ENCODE measurements around the gene IRGC. TPM values are rescaled to one million over a fixed set of nuclear protein-coding genes. Genes with fewer than 3 reads are reported as not detected.

IRGC gene
- total and polyA plus RNA-seq, 2 of the 13 experiments (the other 11 are each of a cell fraction or from before 2014, with no cell fraction given) = not detected

- no peaks in the 10 kb centered on the region for H3K4me1 ChIP-seq (ENCODE audit: insufficient read depth, low read length)
- POLR2A ChIA-PET = no interaction called here
- WGBS (ENCODE audit: low lambda C conversion rate) = 100% methylated on average over 1 of the region's 1 CpG
- in situ Hi-C loops (cut with HindIII; ENCODE audit: extremely low pct_ligation_motif_present, low pct_unique_long_range_greater_than_20kb) = no loop called here
- H3K27me3 ChIP-seq (ENCODE audit: control insufficient read depth in 1 of 2, insufficient read depth in 2 of 2, low read length in 2 of 2) = no peaks in the 10 kb centered on the region
- no TSS peak for BruUV-seq (replicated peaks)
- DNase-seq (ENCODE audit: low spot score) = no peak
- H3K4me2 ChIP-seq (ENCODE audit: low read depth, low read length) = no peak overlapping the region
- H3K27ac ChIP-seq (ENCODE audit: extremely low read length, insufficient read depth, low read length) = no peak overlapping the region
- no peaks in the 10 kb centered on the region for H3K9me3 ChIP-seq (ENCODE audit: low read length)
- no peak overlapping the region for H3K4me3 ChIP-seq (replicated peaks in 1 of 3; ENCODE audit: insufficient read depth in 1 of 3, low read depth in 2 of 3, low read length in 3 of 3)
- H4K20me1 ChIP-seq (ENCODE audit: insufficient read depth, low read length) = no peaks in the 10 kb centered on the region
- intact Hi-C loops (cut with micrococcal nuclease; ENCODE audit: unreplicated experiment) = no loop called here
- no peak for FAIRE-seq
- H3K9ac ChIP-seq (ENCODE audit: insufficient read depth, low read depth, low read length) = no peak overlapping the region
- H3K79me2 ChIP-seq (ENCODE audit: insufficient read depth, low read length) = no peaks in the 10 kb centered on the region
- no peak for ATAC-seq
- H2AFZ ChIP-seq (ENCODE audit: low read length) = no peak overlapping the region
- H3K36me3 ChIP-seq (replicated peaks in 1 of 2; ENCODE audit: control insufficient read depth in 1 of 2, insufficient read depth in 2 of 2, low read length in 2 of 2) = peaks cover 13 to 53% of the 10 kb centered on the region in 2 experiments; a peak in 4 of 5 replicates
- CTCF ChIA-PET (ENCODE audit: low intra/inter-chr PET ratio, low total read pairs) = no interaction called here
- TF ChIP-seq GPN1 (CRISPR knock-in tag; IDR thresholded peaks at IDR 0.05; ENCODE audit: borderline replicate concordance) (no peak), ADNP (CRISPR knock-in tag; IDR thresholded peaks at IDR 0.05) (no peak), BCLAF1 (IDR thresholded peaks at IDR 0.05) (no peak), ISL2 (CRISPR knock-in tag; IDR thresholded peaks at IDR 0.05) (no peak), ZNF33A (CRISPR knock-in tag; IDR thresholded peaks at IDR 0.05; ENCODE audit: borderline replicate concordance) (no peak), SYNCRIP (IDR thresholded peaks at IDR 0.05; ENCODE audit: insufficient read depth, low read depth, low read length) (no peak), STAG1 (CRISPR knock-in tag; IDR thresholded peaks at IDR 0.05) (no peak), TCF7 (IDR thresholded peaks at IDR 0.05; ENCODE audit: low read depth) (no peak), TRIM24 (CRISPR knock-in tag; IDR thresholded peaks at IDR 0.05) (no peak), TBX2 (CRISPR knock-in tag; IDR thresholded peaks at IDR 0.05; ENCODE audit: borderline replicate concordance) (no peak), SOX5 (CRISPR knock-in tag; IDR thresholded peaks at IDR 0.05; ENCODE audit: borderline replicate concordance) (no peak), STAT6 (CRISPR knock-in tag; IDR thresholded peaks at IDR 0.05; ENCODE audit: borderline replicate concordance) (no peak), ZNF792 (CRISPR knock-in tag; IDR thresholded peaks at IDR 0.05) (no peak), MIER2 (CRISPR knock-in tag; IDR thresholded peaks at IDR 0.05) (no peak)
- TF ChIP-seq, protein P1, sequence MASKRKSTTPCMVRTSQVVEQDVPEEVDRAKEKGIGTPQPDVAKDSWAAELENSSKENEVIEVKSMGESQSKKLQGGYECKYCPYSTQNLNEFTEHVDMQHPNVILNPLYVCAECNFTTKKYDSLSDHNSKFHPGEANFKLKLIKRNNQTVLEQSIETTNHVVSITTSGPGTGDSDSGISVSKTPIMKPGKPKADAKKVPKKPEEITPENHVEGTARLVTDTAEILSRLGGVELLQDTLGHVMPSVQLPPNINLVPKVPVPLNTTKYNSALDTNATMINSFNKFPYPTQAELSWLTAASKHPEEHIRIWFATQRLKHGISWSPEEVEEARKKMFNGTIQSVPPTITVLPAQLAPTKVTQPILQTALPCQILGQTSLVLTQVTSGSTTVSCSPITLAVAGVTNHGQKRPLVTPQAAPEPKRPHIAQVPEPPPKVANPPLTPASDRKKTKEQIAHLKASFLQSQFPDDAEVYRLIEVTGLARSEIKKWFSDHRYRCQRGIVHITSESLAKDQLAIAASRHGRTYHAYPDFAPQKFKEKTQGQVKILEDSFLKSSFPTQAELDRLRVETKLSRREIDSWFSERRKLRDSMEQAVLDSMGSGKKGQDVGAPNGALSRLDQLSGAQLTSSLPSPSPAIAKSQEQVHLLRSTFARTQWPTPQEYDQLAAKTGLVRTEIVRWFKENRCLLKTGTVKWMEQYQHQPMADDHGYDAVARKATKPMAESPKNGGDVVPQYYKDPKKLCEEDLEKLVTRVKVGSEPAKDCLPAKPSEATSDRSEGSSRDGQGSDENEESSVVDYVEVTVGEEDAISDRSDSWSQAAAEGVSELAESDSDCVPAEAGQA (IDR thresholded peaks at IDR 0.05; ENCODE audit: low read depth) = no peak
- TF ChIP-seq, protein P1 (CRISPR knock-in tag; IDR thresholded peaks at IDR 0.05; ENCODE audit: borderline replicate concordance) = no peak
Observed at GRCh38 chr19:43731846-43732245, 16.0 kb downstream of the IRGC start.

All from HepG2 (cell line).